Lung (tissue), 12 donors: ENCODE data around the gene GLI3. TPM values are rescaled to one million over a fixed set of nuclear protein-coding genes. Genes with fewer than 3 reads are reported as not detected.

ENCODE experiments used
- ATAC-seq: fragments of 200-7000 bp; cut with Tn5 transposase; one replicate; pipeline ENCODE4 v1.9.1; 2020; ENCODE audit warnings: moderate number of reproducible peaks; ENCODE audit not compliant: insufficient read depth, low FRiP score
- DNase-seq, 3 donors: peaks; one replicate each; pipeline ENCODE4 v3.0.0-alpha.2; 2013 to 2017
- H3K27ac ChIP-seq, 2 donors: one replicate each; pipeline ENCODE4 v1.5.1; 2013; ENCODE audit warnings: mild to moderate bottlenecking in 2 of 2, moderate library complexity in 2 of 2, control low read depth in 1 of 2, inconsistent platforms in 1 of 2, low read depth in 1 of 2, low read length in 1 of 2
- H3K27me3 ChIP-seq, 3 donors: one replicate each; pipeline ENCODE4 v1.5.1; 2013; ENCODE audit warnings: low read length in 2 of 3; ENCODE audit not compliant: control insufficient read depth in 3 of 3, insufficient read depth in 3 of 3
- H3K36me3 ChIP-seq, 4 donors: one replicate each; pipeline ENCODE4 v1.5.1; 2013; ENCODE audit warnings: low read length in 4 of 4, mild to moderate bottlenecking in 1 of 4, moderate library complexity in 1 of 4; ENCODE audit not compliant: control insufficient read depth in 4 of 4, insufficient read depth in 4 of 4
- H3K4me1 ChIP-seq, 5 donors: one replicate each; pipeline ENCODE4 v1.5.1; 2013; ENCODE audit warnings: low read length in 5 of 5, mild to moderate bottlenecking in 2 of 5, moderate library complexity in 1 of 5; ENCODE audit not compliant: control insufficient read depth in 5 of 5, insufficient read depth in 5 of 5
- H3K4me3 ChIP-seq: one replicate; pipeline ENCODE4 v1.5.1; 2013; ENCODE audit warnings: mild to moderate bottlenecking, control low read depth, moderate library complexity
- H3K9ac ChIP-seq, 2 donors: one replicate each; pipeline ENCODE4 v1.5.1; 2013; ENCODE audit warnings: low read length in 2 of 2, control low read depth in 1 of 2; ENCODE audit not compliant: insufficient read depth in 1 of 2
- H3K9me3 ChIP-seq, 4 donors: one replicate each; pipeline ENCODE4 v1.5.1; 2013; ENCODE audit warnings: low read length in 3 of 4, mild to moderate bottlenecking in 1 of 4, moderate library complexity in 1 of 4; ENCODE audit not compliant: control insufficient read depth in 4 of 4, insufficient read depth in 3 of 4
- WGBS, 2 donors: extraction: QIAGEN DNeasy Blood & Tissue Kit; methylation state at CpG; one replicate each; pipeline ENCODE4 v1.1.7; 2013; 5-methylcytosine and 5-hydroxymethylcytosine counted together
- polyA plus RNA-seq, 2 donors: library from polyadenylated mRNA; stranded (reverse); fragments of 200-250 nt; gene quantifications; one replicate each; pipeline ENCODE4 v1.2.1, GENCODE V29; 2013
- total RNA-seq, 2 donors: library from RNA; depleted of rRNA in 1 of 2; stranded (reverse); fragments of >200 nt in 1 of 2; gene quantifications; one replicate each; pipeline ENCODE4 v1.2.1, GENCODE V29; 2014 to 2021
- TF ChIP-seq, protein P1 (sequence below): IDR thresholded peaks from 2 replicates; pipeline ENCODE4 v1.5.1; 2012; ENCODE audit warnings: mild to moderate bottlenecking; ENCODE audit errors: control extremely low read depth, extremely low read depth
- donor health status: control.
- donor health status: control.
- donor health status: Bipolar disorder and iron deficiency.
- donor health status: healthy.
- donor health status: DM: yes; HTN: yes; CAD: no.

Gene GLI3
- total and polyA plus RNA-seq, 4 donors = 2.0 to 23.4 (median 10.3) TPM

DNA sequence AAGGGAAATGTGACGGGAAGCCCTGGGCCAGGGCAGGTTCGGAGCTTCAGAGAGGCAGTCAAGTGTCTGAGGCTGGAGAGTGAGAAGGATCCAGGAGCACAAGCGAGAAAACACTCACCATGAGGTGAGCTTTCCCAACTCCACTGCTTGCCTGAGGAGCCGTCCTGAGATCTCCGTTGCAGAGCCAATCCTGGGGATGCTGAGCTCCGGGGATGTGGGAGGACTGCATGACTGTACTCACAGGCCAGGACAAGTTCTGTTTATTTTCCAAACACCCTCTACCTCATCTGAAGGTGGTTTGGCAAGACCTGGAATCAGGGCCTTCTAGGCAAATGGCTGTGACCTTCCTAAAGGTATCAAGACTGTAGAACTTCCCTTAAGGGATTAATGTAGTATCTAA lies 38.7 kb downstream of the GLI3 start:
- no peak overlapping the region for H3K4me3 ChIP-seq
- no peak overlapping the region for H3K9ac ChIP-seq
- TF ChIP-seq, protein P1, sequence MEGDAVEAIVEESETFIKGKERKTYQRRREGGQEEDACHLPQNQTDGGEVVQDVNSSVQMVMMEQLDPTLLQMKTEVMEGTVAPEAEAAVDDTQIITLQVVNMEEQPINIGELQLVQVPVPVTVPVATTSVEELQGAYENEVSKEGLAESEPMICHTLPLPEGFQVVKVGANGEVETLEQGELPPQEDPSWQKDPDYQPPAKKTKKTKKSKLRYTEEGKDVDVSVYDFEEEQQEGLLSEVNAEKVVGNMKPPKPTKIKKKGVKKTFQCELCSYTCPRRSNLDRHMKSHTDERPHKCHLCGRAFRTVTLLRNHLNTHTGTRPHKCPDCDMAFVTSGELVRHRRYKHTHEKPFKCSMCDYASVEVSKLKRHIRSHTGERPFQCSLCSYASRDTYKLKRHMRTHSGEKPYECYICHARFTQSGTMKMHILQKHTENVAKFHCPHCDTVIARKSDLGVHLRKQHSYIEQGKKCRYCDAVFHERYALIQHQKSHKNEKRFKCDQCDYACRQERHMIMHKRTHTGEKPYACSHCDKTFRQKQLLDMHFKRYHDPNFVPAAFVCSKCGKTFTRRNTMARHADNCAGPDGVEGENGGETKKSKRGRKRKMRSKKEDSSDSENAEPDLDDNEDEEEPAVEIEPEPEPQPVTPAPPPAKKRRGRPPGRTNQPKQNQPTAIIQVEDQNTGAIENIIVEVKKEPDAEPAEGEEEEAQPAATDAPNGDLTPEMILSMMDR = no peak
- H3K9me3 ChIP-seq = no peaks in the 10 kb centered on the region
- peaks cover 0 to 25% (median 5%) of the 10 kb centered on the region in 4 donors for H3K36me3 ChIP-seq
- ATAC-seq (no peak), DNase-seq (no peak)
- peaks cover 1 to 13% (median 6%) of the 10 kb centered on the region in 5 donors for H3K4me1 ChIP-seq
- WGBS, 2 donors = 93 to 94% methylated on average over 6 of the region's 6 CpGs
- no peak overlapping the region for H3K27ac ChIP-seq
- H3K27me3 ChIP-seq = no peaks in the 10 kb centered on the region

GRCh38 chr7:42197451-42197850 lies 39.6 kb downstream of the GLI3 start:
- Histone ChIP-seq H3K4me3 (no peak overlapping the region), H3K9ac (no peak overlapping the region), H3K27ac (no peak overlapping the region), H3K36me3 (peaks cover 0 to 24% (median 5%) of the 10 kb centered on the region in 4 donors), H3K27me3 (no peaks in the 10 kb centered on the region), H3K4me1 (peaks cover 7 to 22% (median 12%) of the 10 kb centered on the region in 5 donors), H3K9me3 (no peaks in the 10 kb centered on the region)
- TF ChIP-seq, protein P1 = no peak
- DNase-seq = no peak
- ATAC-seq = no peak
- 91 to 94% methylated on average over 12 of the region's 12 CpGs for WGBS, 2 donors

DNA sequence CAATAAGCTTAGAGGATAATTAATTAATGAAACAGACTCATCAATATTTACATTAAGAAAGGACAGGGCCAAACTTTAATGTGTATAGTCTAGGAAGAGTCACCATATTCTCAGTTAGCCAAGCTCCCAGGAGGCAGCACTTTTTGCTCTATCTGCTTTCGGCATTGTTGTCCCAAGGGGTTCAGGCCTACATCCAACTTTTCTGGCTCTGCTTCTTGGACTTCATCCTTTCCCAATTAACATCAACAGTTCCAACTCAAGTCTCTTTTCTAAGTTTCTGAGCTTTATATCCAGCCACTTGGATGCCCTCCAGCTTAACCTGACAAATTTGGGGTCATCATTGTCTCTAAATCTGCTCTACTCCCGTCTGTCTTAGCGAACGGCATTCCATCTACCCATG lies 42.8 kb downstream of the GLI3 start:
- ATAC-seq (no peak), DNase-seq (peak in 2 of 3 donors; percentile 50 to 66)
- Histone ChIP-seq H3K27ac (no peak overlapping the region), H3K27me3 (no peaks in the 10 kb centered on the region), H3K9me3 (no peaks in the 10 kb centered on the region), H3K4me3 (no peak overlapping the region), H3K4me1 (peaks cover 7 to 37% (median 17%) of the 10 kb centered on the region in 5 donors), H3K9ac (no peak overlapping the region), H3K36me3 (peaks cover 0 to 11% (median 5%) of the 10 kb centered on the region in 4 donors)
- WGBS, 2 donors = 80 to 87% methylated on average over 4 of the region's 4 CpGs
- TF ChIP-seq, protein P1 = no peak

GRCh38 chr7:42193471-42194129 lies 43.4 kb downstream of the GLI3 start:
- TF ChIP-seq, protein P1 = no peak
- H3K27ac ChIP-seq = no peak overlapping the region
- WGBS, 2 donors = 20 to 43% methylated on average over 8 of the region's 8 CpGs
- no peak overlapping the region for H3K4me3 ChIP-seq
- no peak overlapping the region for H3K9ac ChIP-seq
- H3K9me3 ChIP-seq = no peaks in the 10 kb centered on the region
- peaks cover 7 to 37% (median 17%) of the 10 kb centered on the region in 5 donors for H3K4me1 ChIP-seq
- DNase-seq (peak in 2 of 3 donors; percentile 39 to 40), ATAC-seq (no peak)
- no peaks in the 10 kb centered on the region for H3K27me3 ChIP-seq
- peaks cover 0 to 11% (median 5%) of the 10 kb centered on the region in 4 donors for H3K36me3 ChIP-seq
